Measurements from ENCODE around the gene EPS8L2. TPM values are rescaled to one million over a fixed set of nuclear protein-coding genes. Genes with fewer than 3 reads are reported as not detected.

EPS8L2 gene
- total RNA-seq, 1 experiment from 2014 or later = 119 TPM

GRCh38 chr11:707817-708420 is 1.9 kb downstream of the EPS8L2 start:
- no peak for DNase-seq (ENCODE audit: unreplicated experiment)
- Mint-ChIP-seq H3K4me3 (ENCODE audit: unreplicated experiment) (peak overlapping the region; percentile 86), H3K36me3 (ENCODE audit: insufficient read depth, unreplicated experiment) (peaks cover 41% of the 10 kb centered on the region), H3K27me3 (ENCODE audit: insufficient read depth, unreplicated experiment) (no peaks in the 10 kb centered on the region), H3K27ac (ENCODE audit: low read depth, unreplicated experiment) (peak overlapping the region; percentile 91), H3K9me3 (ENCODE audit: unreplicated experiment) (no peaks in the 10 kb centered on the region), H3K4me1 (ENCODE audit: insufficient read depth, unreplicated experiment) (peaks cover 22% of the 10 kb centered on the region)
- intact Hi-C loops (cut with micrococcal nuclease) = no loop called here
- BruUV-seq (replicated peaks) = no TSS peak
- CTCF ChIA-PET = interaction anchor here (1.2 to 2.1 kb wide), 5 partner anchors 11 to 91 kb away, joined by 3 to 18 read pairs (median 4); no protein-coding TSS in a partner anchor
- TF ChIP-seq, protein P1, sequence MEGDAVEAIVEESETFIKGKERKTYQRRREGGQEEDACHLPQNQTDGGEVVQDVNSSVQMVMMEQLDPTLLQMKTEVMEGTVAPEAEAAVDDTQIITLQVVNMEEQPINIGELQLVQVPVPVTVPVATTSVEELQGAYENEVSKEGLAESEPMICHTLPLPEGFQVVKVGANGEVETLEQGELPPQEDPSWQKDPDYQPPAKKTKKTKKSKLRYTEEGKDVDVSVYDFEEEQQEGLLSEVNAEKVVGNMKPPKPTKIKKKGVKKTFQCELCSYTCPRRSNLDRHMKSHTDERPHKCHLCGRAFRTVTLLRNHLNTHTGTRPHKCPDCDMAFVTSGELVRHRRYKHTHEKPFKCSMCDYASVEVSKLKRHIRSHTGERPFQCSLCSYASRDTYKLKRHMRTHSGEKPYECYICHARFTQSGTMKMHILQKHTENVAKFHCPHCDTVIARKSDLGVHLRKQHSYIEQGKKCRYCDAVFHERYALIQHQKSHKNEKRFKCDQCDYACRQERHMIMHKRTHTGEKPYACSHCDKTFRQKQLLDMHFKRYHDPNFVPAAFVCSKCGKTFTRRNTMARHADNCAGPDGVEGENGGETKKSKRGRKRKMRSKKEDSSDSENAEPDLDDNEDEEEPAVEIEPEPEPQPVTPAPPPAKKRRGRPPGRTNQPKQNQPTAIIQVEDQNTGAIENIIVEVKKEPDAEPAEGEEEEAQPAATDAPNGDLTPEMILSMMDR (IDR thresholded peaks at IDR 0.05; ENCODE audit: unreplicated experiment) = no peak
- POLR2A ChIA-PET = interaction anchor here (1.4 to 4.3 kb wide), 3 partner anchors 11 to 154 kb away, joined by 4 to 118 read pairs (median 13); partner anchors contain the start of genes DEAF1 and TMEM80

- no TSS peak for BruUV-seq (replicated peaks)
- POLR2A ChIA-PET = no interaction called here
- Mint-ChIP-seq H3K4me3 (ENCODE audit: unreplicated experiment) (no peak overlapping the region), H3K27me3 (ENCODE audit: insufficient read depth, unreplicated experiment) (no peaks in the 10 kb centered on the region), H3K9me3 (ENCODE audit: unreplicated experiment) (no peaks in the 10 kb centered on the region), H3K27ac (ENCODE audit: low read depth, unreplicated experiment) (no peak overlapping the region), H3K36me3 (ENCODE audit: insufficient read depth, unreplicated experiment) (peaks cover 47% of the 10 kb centered on the region), H3K4me1 (ENCODE audit: insufficient read depth, unreplicated experiment) (peaks cover 20% of the 10 kb centered on the region)
- CTCF ChIA-PET = interaction anchor here (0.6 kb wide), 1 partner anchor 34 kb away, joined by 3 read pairs; no protein-coding TSS in a partner anchor
- TF ChIP-seq, protein P1 (IDR thresholded peaks at IDR 0.05; ENCODE audit: unreplicated experiment) = no peak
- intact Hi-C loops (cut with micrococcal nuclease) = no loop called here
- DNase-seq (ENCODE audit: unreplicated experiment) = no peak
These were observed 2.5 kb downstream of the EPS8L2 start for GRCh38 chr11:708511-708910.

DNA sequence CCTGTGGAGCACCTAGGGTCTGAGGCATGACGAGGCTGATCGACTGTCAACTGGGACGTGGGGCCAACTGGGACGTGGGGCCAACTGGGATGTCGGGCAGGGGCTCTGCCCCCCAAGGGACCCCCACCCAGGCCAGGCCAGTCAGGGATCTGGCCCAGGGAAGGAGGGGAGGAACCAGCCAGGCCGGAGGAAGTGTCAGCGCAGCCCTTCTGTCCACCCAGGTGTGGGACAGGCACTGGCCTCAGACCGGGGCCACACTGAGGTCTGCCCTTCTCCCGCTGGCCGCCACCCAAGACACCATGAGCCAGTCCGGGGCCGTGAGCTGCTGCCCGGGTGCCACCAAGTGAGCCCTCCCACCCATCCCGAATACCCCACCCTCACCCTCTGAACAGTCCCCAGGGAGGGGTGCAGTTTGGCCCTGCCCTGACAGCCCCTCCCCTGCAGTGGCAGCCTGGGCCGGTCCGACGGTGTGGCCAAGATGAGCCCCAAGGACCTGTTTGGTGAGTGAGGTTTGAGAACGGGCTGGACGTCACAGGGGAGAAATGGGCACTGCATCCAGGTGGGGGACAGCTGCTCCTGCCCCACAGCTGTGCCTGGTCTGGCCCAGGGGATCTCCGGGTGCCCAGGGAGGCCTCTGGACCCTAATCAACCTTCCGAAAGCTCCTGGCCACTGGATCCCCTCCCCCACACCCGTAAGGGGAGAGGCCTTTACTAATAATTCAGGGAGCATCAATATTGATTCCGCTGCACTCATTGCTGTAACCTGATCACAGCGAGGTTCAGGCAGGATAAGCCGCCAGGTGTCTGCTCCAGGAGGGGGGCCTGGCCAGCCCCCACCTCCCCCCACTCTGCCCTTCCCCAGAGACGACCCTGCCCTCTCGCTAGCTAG is 3.3 kb downstream of the EPS8L2 start:
- no TSS peak for BruUV-seq (replicated peaks)
- intact Hi-C loops (cut with micrococcal nuclease) = no loop called here
- ChIA-PET CTCF (interaction anchor here (0.6 to 0.9 kb wide), 4 partner anchors 10 to 35 kb away, joined by 3 to 5 read pairs (median 3); no protein-coding TSS in a partner anchor), POLR2A (no interaction called here)
- no peaks in the 10 kb centered on the region for H3K9me3 Mint-ChIP-seq (ENCODE audit: unreplicated experiment)
- peaks cover 53% of the 10 kb centered on the region for H3K36me3 Mint-ChIP-seq (ENCODE audit: insufficient read depth, unreplicated experiment)
- H3K27me3 Mint-ChIP-seq (ENCODE audit: insufficient read depth, unreplicated experiment) = no peaks in the 10 kb centered on the region
- peaks cover 20% of the 10 kb centered on the region for H3K4me1 Mint-ChIP-seq (ENCODE audit: insufficient read depth, unreplicated experiment)
- no peak for DNase-seq (ENCODE audit: unreplicated experiment)
- no peak overlapping the region for H3K4me3 Mint-ChIP-seq (ENCODE audit: unreplicated experiment)
- TF ChIP-seq, protein P1 (IDR thresholded peaks at IDR 0.05; ENCODE audit: unreplicated experiment) = no peak
- no peak overlapping the region for H3K27ac Mint-ChIP-seq (ENCODE audit: low read depth, unreplicated experiment)

DNA sequence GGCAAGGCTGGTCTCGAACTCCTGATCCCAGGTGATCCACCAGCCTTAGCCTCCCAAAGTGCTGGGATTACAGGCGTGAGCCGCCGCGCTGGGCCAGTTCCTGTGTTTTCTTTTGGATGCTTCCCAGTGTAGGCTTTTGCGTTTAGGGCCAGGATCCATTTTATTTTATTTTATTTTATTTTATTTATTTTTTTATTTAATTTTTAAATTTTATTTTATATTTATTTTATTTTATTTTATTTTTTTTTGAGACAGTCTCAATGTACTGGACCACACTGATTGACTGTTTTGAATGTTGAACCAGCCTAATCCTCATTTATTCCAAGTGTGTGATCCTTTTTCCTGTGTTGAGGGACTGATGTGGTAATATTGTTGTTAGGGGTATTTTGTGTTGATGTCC is 8.4 kb downstream of the EPS8L2 start:
- Mint-ChIP-seq H3K27ac (ENCODE audit: low read depth, unreplicated experiment) (no peak overlapping the region), H3K27me3 (ENCODE audit: insufficient read depth, unreplicated experiment) (no peaks in the 10 kb centered on the region), H3K4me1 (ENCODE audit: insufficient read depth, unreplicated experiment) (peaks cover 9% of the 10 kb centered on the region), H3K9me3 (ENCODE audit: unreplicated experiment) (no peaks in the 10 kb centered on the region), H3K36me3 (ENCODE audit: insufficient read depth, unreplicated experiment) (peaks cover 72% of the 10 kb centered on the region), H3K4me3 (ENCODE audit: unreplicated experiment) (no peak overlapping the region)
- CTCF ChIA-PET = interaction anchor here (1.3 kb wide), 1 partner anchor 7 kb away, joined by 5 read pairs; no protein-coding TSS in a partner anchor
- intact Hi-C loops (cut with micrococcal nuclease) = no loop called here
- BruUV-seq (replicated peaks) = no TSS peak
- no peak for DNase-seq (ENCODE audit: unreplicated experiment)
- TF ChIP-seq, protein P1 (IDR thresholded peaks at IDR 0.05; ENCODE audit: unreplicated experiment) = no peak
- POLR2A ChIA-PET = interaction anchor here (0.6 to 0.9 kb wide), 2 partner anchors 17 to 153 kb away, joined by 3 to 4 read pairs; no protein-coding TSS in a partner anchor
